Upper lobe of left lung (tissue), 4 donors: ENCODE data around the gene DPH7.

ENCODE experiments used
- CTCF ChIP-seq, 6 experiments: fragments of 450-650 bp in 4 of 6; fragments of 200-600 bp in 2 of 6; sonication (generic) in 2 of 6; IDR thresholded peaks; one replicate each; pipeline ENCODE4 v1.5.1; 2016 to 2019; ENCODE audit warnings: antibody characterized with exemption in 6 of 6
- EP300 ChIP-seq, 4 donors: sonication (generic); formaldehyde crosslinking; IDR thresholded peaks; one replicate each; pipeline ENCODE4 v1.5.1; 2017; ENCODE audit warnings: antibody characterized with exemption in 4 of 4, control low read depth in 2 of 4
- POLR2A ChIP-seq, 4 donors: fragments of 450-650 bp; IDR thresholded peaks; one replicate each; pipeline ENCODE4 v1.5.1; 2016 to 2017; ENCODE audit warnings: antibody characterized with exemption in 4 of 4, mild to moderate bottlenecking in 2 of 4
- POLR2AphosphoS5 ChIP-seq, 2 donors: sonication (generic); formaldehyde crosslinking; IDR thresholded peaks; one replicate each; pipeline ENCODE4 v1.5.1; 2017; ENCODE audit warnings: antibody characterized with exemption in 2 of 2

GRCh38 chr9:137581361-137582285 lies 2.9 kb upstream of the DPH7 start:
- TF ChIP-seq CTCF (IDR thresholded peaks at IDR 0.05) (no peak), POLR2A (IDR thresholded peaks at IDR 0.05) (no peak), POLR2AphosphoS5 (IDR thresholded peaks at IDR 0.05) (no peak), EP300 (IDR thresholded peaks at IDR 0.05) (no peak)
